AG09319 (cell line): ENCODE data around the gene NTF3.

Experiments used
- DNase-seq: peaks from one replicate; pipeline ENCODE4 v3.0.0-alpha.2; 2010; ENCODE audit warnings: low read depth; ENCODE audit errors: extremely low read depth
- CTCF ChIP-seq: IDR thresholded peaks from 2 replicates; pipeline ENCODE4 v1.5.1; 2011; ENCODE audit warnings: low read depth, mild to moderate bottlenecking, inconsistent platforms, low read length, moderate library complexity

NTF3 gene

GRCh38 chr12:5511256-5511643, 79.3 kb downstream of the NTF3 start:
- TF ChIP-seq CTCF = no peak
- DNase-seq = no peak

DNA sequence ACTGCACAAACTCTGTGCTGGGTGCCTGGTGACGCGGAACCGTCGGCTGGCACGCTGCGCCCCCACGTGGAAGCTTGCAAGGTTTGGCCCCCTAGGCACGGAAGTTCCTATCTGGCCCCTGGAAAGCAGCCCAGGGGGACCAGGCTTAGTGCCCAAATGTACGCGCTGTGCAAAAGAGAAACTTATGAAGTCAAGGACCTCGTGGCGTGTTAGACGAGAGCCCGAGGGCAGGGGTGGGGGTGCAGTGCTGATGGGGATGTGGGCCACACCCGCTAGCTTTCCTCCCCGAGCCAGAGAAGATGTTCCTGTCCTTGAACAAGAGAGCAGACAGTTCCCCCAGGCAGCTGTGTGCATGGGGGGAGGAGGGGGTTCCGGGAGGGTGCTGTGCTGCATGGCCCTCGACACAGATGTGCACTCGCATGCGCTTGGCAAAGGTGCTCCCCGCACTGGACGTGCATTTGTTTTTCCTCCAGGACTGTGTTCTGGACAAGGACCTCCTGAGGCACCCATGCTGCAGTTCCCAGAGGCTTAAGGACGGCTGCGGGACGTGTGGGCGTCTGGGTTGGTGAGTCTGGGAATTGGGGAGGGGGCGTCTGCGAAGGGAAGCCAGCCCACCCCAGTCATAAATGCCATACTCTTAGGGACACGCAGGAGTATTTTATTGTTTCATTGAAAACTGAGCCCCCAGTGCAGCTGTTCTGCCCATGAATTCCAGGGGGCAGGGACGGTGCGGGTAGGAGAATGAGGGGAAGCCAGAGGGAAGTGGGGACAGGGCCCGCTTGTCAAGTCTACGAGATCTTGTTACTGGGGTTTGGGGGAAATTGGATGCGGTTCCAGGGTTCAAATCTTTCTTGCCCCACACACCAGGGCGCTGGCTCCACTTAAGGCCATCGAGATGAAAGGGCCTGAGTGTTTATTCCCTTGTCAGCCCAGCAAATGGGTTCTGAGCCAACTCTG, 80.0 kb downstream of the NTF3 start:
- peak; percentile 71 for TF ChIP-seq CTCF
- DNase-seq = peak; percentile 15

DNA sequence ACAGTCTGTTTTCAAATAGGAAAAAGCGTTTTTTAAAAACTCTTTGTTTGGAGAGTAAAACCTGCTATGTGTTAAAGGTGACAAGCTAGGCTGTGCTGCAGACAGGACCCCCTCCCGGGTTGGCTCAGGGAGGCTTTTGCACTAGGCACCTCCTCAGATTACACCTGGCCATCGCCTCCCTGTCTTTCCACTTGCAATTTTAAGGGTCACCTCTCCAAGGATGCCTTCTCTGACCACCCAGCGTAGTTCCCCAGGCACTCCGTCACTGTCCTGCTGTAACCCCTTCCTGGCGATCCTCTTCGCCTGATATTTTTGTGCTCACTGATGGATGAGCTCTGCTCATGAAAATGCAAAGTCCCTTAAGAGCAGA, 80.7 kb downstream of the NTF3 start:
- no peak for DNase-seq
- no peak for TF ChIP-seq CTCF

DNA sequence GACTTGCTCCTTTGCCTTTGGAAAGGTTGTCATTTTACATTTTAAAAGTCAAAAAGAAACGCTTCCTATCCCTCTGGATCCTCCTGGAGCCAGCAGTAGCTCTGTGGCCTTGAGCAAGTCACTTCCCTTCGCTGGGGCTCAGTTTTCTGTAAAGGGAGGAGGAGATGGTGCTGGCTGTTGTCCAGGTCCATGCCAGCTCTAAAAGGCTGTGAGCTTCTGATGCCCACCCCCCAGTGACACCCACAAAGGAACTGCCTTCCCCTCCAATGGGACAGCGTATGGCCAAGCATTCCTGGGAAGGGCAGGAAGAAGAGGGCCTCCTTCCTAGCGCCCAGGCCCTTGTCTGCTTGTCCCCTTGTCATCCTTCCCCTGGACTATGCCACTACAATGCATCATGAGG, 81.5 kb downstream of the NTF3 start:
- TF ChIP-seq CTCF = no peak

GRCh38 chr12:5514016-5514415, 82.1 kb downstream of the NTF3 start:
- DNase-seq = no peak
- TF ChIP-seq CTCF = no peak

More for the DNA sequence above, 81.5 kb downstream of the NTF3 start:
- DNase-seq = no peak

- no peak for DNase-seq
- no peak for TF ChIP-seq CTCF
Measured at GRCh38 chr12:5514545-5514944, 82.6 kb downstream of the NTF3 start.

DNA sequence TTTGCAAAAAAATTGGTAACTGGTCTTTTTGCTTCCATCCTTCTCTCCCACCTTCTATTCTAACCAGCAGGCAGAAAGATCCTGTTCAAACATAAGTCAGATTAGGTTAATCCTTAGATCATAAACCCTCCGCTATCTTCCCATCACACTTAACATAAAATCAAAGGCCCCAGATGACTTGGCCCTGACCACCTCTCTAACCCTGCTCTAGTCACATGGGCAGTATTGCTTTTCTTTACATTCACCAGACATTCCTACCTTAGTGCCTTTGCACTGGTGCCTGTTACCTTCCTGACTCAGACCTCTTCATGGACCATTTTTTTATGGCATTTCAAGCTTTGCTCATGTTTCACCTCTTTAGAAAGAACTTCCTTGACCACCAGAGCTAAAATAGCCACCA, 83.5 kb downstream of the NTF3 start:
- no peak for TF ChIP-seq CTCF
- no peak for DNase-seq
